Activated effector memory CD4-positive, alpha-beta T cell treated with anti-CD3 and anti-CD28 coated beads, Interleukin-2, amount 50 U/mL, for 16 hours (primary cell): Measurements from ENCODE around the gene WDSUB1.

Experiments used
- DNase-seq: peaks from one replicate; pipeline ENCODE4 v3.0.0-alpha.2; 2020

Gene WDSUB1

GRCh38 chr2:159219394-159219998 is 67.0 kb downstream of the WDSUB1 start:
- DNase-seq: no peak

DNA sequence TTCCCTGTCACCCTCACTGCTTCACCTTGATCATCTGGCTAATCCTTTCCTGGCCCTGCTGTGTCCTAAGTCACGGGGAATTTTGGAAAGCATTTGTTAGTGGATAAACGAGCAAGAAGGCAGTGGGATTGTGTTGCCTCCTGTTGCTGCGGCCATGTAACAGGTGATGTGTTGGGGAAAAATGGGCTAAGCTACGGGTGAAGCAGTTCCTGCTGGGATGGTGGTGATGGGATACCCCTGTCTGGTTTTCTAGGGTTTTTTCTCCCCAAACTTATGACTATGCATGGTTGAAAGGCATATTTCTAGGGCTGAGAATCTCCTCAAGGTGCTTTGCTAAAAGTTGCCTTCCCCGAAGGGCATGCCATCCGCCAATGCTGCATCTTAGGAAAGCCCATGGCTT is 68.1 kb downstream of the WDSUB1 start:
- no peak for DNase-seq

DNA sequence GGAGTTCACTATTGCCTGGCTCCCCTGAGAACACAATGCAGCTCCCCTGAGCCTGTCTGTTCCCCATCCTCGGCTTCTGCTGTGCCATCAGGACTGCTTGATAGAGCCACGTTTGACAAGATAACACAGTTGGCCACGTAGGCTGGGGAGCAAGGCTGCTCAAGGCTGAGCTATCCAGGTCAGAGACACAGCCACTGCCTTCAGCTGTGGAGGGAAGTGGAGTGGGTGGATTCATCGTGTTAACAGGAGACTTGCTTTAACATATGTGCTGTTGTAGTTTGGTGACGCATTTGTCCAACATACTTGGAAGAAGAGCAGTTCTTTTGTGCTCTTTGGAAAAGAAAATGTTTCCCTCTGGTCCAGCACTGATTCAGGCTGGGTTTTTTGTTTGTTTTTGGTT is 68.8 kb downstream of the WDSUB1 start:
- no peak for DNase-seq

DNA sequence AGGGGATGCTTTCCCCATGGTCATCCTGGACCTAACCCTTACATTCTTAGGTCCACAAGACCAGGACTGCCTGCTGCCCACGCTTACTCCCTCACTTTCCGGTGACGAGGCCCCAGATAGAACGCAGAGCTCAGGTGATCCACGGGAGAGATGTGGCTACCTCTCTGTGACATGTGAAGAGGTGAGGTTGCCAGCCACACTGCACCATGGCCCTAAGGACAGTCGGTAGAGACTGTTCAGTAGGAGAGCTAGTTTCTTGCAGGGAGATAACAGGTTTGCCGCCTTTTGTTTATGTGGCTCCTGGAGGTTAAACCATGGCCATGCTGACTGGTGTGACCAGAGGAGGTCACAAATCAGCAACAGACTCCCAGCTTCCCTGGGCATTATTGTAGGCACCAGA is 71.4 kb downstream of the WDSUB1 start:
- no peak for DNase-seq

DNA sequence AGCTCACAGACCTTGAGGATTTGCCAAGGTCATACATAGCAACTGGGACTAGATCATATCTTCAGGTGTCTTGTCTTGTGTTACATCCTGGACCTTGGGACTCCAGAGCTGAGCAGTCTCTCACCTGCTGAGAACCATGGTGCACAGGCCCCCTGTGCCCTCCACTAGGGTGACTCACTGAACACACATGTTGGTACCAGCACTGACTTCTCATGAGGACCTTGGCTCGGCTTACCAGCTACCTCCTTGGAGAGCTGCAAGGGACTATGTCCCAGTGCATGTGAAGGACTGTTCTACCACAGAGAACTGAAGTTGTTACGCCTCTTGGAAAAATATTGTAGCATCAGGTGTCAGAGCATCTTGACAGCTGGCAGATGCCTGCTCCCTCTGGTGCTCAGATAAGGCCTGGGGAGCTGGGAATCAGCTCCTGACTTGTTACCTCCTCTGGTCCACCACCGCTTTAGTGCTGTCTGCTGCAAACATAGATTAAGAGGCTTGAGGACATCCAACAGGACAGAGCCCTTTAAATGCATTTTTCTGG is 72.1 kb downstream of the WDSUB1 start:
- no peak for DNase-seq

GRCh38 chr2:159213296-159213695 is 73.2 kb downstream of the WDSUB1 start:
- no peak for DNase-seq

DNA sequence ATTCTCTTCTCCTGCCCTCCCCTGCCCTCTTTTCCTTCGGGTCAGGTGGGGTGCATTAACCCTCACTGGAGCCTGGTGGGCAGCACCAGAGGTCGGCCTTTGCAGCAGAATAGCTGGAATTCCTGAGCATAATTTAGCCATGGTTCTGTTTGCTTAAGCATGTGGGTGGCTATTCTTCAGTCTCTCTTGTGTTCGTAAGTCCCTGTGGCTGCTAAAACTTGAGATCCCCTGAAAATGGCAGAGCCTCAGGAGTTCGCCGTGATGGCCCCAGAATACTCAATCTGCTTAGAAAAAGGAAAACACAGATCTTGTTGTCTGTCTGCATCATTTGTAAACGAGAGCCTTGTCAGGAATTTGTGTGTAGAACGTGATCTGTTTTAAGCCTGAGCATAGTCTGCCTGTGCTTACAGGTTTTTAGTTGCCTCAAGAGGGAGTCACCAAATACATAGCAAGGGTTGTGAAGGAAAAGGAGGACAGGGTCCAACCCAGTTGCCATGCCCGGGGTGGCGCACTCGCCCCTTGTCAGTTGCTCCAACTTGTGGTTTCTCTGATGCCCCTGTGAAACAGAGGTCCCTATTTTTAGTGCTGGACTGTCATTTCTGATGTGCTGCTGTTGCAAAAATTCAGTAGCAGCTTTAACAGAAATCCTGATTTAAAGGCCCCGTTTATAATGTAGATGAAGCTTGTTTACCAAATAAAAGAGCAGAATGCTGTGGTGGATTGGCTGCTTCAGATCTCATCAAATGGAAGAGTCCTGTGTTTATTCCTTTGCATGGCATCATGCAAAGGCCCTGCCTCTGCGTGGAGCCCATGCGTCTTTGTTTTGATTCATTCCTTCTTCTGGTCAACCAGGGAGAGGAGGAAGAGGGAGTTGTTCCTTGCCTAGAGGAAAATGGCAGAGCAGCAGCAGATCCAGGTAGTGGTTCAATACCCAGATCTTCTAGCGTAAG is 74.8 kb downstream of the WDSUB1 start:
- no peak for DNase-seq

GRCh38 chr2:159209341-159210306 is 76.9 kb downstream of the WDSUB1 start:
- DNase-seq: peak; percentile 70

- no peak for DNase-seq
These were observed 78.1 kb downstream of the WDSUB1 start for GRCh38 chr2:159208438-159208837.

DNA sequence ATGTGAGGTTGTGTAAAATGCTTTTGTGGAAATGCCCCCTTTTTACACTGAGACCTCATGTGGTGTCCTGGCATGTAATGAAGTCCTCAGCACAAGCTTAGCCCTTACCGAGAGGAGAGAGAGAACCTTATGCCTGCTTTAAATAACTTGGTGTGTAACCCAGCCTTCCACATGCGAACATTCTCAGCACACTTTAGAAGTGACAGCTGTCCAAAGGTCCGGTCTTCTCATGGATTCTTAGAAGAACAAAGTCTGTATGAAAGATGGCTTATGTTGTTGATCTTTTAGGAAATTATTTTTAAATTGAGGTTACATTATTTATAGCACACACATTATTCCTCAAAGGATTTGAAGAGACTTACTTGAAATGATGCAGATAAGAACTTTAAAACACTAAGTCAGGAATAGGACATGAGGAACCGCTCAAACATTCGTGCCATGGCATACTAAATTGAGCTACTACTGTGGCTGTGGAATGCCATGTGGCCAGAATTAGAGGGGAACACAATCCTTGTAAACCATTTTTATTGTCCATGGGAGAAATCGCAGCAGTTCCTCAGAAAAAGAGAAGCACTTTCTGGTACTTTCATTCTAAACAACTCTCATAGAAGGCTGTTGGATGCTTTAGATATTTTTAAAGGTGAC is 79.6 kb downstream of the WDSUB1 start:
- no peak for DNase-seq

DNA sequence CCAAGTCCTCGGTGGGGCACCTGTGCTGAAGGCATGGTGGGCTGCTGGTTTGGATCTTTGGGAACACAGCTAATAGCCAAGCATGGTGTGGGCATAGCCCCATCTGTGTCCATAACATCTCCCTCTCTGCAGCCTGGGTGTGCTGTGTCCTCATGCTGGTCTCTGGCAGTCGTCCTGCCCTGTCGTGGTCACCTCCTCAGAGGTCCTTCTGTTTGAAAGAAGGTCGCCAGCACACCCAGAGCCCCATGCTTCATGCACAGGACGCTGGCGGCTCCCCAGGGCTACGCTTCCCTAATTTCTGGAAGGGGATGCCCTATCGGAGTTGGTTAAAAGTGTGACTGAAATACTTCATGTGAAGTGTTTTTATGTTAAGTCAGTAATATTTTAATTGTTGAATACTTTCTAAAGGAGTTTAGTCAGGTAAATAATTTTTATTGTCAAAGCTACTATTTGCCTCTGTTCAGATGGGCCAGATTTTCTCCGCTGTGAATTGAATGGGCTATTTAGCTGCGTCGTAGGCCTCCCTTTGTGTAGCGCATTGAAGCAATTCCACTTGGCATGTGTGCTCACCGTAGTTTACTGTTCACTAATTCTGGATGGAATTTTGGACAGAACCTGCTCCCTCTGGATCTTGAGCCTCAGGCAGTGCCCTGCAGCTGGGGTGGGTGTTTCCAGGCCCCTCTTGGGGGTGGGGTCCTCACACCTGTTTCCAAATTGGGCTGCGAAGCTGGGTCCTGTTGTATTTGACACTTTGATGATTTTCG is 81.9 kb downstream of the WDSUB1 start:
- no peak for DNase-seq

GRCh38 chr2:159202568-159203071 is 83.9 kb downstream of the WDSUB1 start:
- DNase-seq: no peak

- DNase-seq: no peak
These were observed 85.0 kb downstream of the WDSUB1 start for GRCh38 chr2:159201360-159202063.

DNA sequence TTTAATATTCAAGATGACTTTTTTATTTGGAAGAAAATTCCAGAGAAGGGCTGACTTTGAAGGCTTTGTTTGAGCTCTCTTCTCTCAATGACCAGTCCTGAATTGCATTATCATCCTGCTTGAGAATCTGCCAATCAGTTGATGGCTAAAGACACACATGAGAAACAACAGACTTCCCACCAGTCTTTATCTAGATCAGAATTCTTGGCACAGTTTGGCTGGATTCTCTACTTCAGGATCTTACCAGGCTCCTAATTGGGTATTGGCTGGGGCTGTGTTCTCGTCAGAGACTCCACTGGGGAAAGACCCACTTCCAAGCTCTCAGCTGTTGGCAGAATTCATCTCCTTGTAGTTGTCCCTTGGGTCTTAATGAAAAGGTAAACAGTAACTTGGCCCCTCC is 86.0 kb downstream of the WDSUB1 start:
- no peak for DNase-seq

DNA sequence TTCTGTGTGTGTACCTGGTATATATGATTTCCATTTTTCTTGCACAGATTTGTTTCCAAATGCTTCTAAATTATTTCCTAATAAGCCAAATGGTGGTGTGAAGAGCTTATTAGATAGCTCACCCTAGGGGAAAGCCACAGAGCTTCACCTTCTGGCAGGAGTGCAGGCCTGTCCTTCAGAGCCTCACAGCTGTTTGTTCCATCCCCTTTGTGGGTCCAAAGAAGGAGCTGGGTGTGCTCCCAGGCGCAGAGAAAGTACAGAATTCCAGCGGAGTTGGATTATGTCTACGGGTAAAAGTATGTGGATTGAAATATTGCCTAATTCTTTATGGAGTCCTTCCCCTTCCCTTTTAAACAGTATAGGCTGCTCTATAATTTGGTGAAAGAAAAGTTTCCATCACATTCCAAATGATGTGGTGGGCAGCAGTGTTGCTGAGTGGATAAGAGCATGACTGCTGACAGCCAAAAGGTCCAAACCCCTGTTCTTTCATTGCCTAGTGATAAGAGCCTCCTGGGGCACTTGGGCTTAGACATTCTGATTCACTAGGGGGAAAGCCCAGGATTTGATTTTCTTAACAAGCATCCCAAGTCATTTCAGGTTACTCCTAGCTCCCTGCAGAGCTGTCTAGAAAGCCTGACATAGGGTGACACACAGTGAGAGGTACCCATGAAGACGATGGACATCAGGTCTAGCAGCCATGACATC is 86.6 kb downstream of the WDSUB1 start:
- DNase-seq: no peak

DNA sequence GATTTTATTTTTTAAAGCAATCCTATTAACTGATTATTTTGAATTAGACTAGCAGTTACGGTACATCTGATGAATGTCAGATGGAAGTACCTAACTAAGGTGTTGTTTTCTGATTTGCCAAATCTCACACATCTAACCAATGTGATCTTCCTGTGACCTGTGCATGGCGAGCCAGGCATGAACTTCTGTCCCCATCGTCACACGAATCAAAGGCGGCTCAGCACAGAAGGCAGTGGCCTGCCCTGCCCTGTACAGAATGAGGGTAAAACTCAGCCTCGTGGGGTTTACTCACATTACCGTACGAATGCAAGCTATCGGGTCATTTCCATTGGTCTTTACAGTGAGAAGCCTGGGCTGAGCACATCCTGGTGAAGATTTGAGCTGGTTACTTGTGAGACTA is 87.3 kb downstream of the WDSUB1 start:
- DNase-seq: no peak

DNA sequence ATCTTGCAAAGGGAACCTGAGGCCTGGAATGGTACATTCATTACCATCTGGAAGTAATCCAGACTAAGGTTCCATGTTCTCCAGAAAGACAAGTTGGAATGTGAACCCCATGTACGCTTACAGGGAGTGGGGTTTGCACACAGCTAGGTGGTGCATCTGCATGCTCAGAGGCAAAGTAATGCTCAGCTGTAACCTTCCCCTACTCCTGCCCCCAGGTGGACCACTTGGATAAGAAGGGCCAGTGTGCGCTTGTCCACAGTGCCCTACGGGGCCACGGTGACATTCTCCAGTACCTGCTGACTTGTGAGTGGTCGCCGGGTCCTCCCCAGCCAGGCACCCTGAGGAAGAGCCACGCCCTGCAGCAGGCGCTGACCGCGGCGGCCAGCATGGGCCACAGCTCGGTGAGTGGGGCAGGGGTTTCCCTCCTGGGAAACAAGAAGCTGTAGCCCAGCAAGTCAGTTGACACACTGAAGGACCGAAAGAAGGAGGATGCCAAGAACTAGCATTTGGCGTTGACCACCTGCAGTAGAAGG is 90.0 kb downstream of the WDSUB1 start:
- no peak for DNase-seq

DNA sequence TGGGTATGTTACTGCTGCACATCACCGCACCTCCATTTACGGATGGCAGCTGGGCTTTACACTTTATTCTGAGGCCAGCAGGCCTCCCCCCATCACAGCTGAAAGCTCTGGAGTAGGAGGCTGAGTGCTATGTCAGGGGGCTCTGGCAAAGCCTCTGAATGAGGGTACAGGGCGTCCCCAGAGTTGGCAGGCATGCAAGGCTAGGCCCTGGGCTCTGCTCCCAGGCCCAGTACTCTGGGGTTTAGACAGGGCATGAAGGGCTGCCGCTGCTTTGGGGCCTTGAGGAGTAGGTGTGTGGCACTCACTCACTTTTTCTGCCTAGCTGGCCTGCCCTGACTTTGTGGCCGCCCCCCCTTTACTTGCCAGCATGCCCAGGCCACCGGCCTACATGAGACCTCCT is 90.8 kb downstream of the WDSUB1 start:
- no peak for DNase-seq

DNA sequence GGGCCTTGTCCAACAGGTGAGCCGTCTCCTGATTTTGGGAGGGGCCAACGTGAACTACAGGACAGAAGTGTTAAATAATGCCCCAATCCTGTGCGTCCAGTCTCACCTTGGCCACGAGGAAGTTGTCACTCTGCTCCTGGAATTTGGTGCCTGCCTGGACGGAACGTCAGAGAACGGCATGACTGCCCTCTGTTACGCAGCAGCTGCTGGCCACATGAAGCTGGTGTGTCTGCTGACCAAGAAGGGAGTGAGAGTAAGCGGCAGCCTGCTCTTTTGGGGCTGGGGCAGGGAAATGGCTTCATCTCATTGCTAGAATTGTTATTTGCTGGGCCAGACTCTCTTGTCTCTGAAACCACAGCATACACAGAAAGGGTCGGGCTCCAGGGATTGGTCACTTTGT is 92.3 kb downstream of the WDSUB1 start:
- no peak for DNase-seq

DNA sequence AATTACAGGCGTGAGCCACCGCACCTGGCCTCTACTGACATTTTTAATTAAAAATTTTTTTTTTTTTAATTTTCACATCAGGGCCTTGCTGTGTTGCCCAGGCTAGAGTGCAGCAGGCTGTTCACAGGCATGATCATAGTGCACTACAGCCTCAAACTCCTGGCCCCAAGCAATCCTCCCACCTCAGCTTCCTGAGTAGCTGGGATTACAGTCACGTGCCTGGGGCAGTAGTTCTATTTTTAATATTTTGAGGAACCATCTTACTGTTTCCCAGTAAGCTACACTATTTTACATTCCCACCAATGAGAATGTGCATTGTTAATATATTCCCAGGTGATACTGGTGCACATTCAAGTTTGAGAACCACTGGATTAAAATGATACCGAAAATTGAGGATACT is 92.7 kb downstream of the WDSUB1 start:
- DNase-seq: no peak
